HG02938 (cell line): ENCODE measurements around the gene WFIKKN2.

Source experiments
- ATAC-seq: cut with Tn5 transposase; IDR thresholded peaks from one replicate; pipeline ENCODE4 v1.9.1; 2021; ENCODE audit warnings: mild to moderate bottlenecking, moderate library complexity; ENCODE audit not compliant: unreplicated experiment

Gene WFIKKN2

GRCh38 chr17:50808413-50808812 lies 27.0 kb upstream of the WFIKKN2 start:
- ATAC-seq: no peak

GRCh38 chr17:50808888-50809287 lies 26.5 kb upstream of the WFIKKN2 start:
- ATAC-seq: no peak

GRCh38 chr17:50813583-50813982 lies 21.8 kb upstream of the WFIKKN2 start:
- ATAC-seq: no peak

- no peak for ATAC-seq
These were observed 20.0 kb upstream of the WFIKKN2 start for GRCh38 chr17:50815400-50815799.

GRCh38 chr17:50816271-50816670 lies 19.1 kb upstream of the WFIKKN2 start:
- ATAC-seq: no peak

GRCh38 chr17:50816771-50817751 lies 18.3 kb upstream of the WFIKKN2 start:
- no peak for ATAC-seq

- no peak for ATAC-seq
These were observed 17.5 kb upstream of the WFIKKN2 start for GRCh38 chr17:50817838-50818237.

- ATAC-seq: no peak
These were observed 17.1 kb upstream of the WFIKKN2 start for GRCh38 chr17:50818261-50818660.

GRCh38 chr17:50818921-50819657 lies 16.3 kb upstream of the WFIKKN2 start:
- ATAC-seq: no peak

- no peak for ATAC-seq
These were observed 14.7 kb upstream of the WFIKKN2 start for GRCh38 chr17:50820651-50821050.

- no peak for ATAC-seq
These were observed 12.8 kb upstream of the WFIKKN2 start for GRCh38 chr17:50822550-50822949.

GRCh38 chr17:50824429-50824828 lies 11.0 kb upstream of the WFIKKN2 start:
- no peak for ATAC-seq

- ATAC-seq: no peak
These were observed 10.2 kb upstream of the WFIKKN2 start for GRCh38 chr17:50825188-50825587.

- peak; percentile 76 for ATAC-seq
These were observed 6.7 kb upstream of the WFIKKN2 start for GRCh38 chr17:50828508-50829170.

- ATAC-seq: no peak
These were observed 6.1 kb upstream of the WFIKKN2 start for GRCh38 chr17:50829332-50829731.

GRCh38 chr17:50830352-50830751 lies 5.0 kb upstream of the WFIKKN2 start:
- no peak for ATAC-seq

GRCh38 chr17:50830994-50831393 lies 4.4 kb upstream of the WFIKKN2 start:
- ATAC-seq: no peak

- ATAC-seq: no peak
These were observed 3.9 kb upstream of the WFIKKN2 start for GRCh38 chr17:50831471-50831928.

GRCh38 chr17:50832267-50832863 lies 3.0 kb upstream of the WFIKKN2 start:
- no peak for ATAC-seq

- no peak for ATAC-seq
These were observed 2.5 kb upstream of the WFIKKN2 start for GRCh38 chr17:50832864-50833381.
